Neural progenitor cell (in vitro differentiated cells): ENCODE measurements around the gene STX17.

ENCODE experiments used
- CTCF ChIP-seq: fragments of 200-600 bp; sonication (generic); IDR thresholded peaks from 2 replicates; pipeline ENCODE4 v1.5.1; 2017; ENCODE audit warnings: antibody characterized with exemption, mild to moderate bottlenecking
- EZH2 ChIP-seq: fragments of 200-600 bp; sonication (generic); IDR thresholded peaks from 2 replicates; pipeline ENCODE4 v1.6.1; 2017; ENCODE audit warnings: antibody characterized with exemption, mild to moderate bottlenecking, moderate library complexity
- EZH2phosphoT487 ChIP-seq: fragments of 200-600 bp; sonication (generic); IDR thresholded peaks from 2 replicates; pipeline ENCODE4 v1.6.1; 2017; ENCODE audit warnings: antibody characterized with exemption

- TF ChIP-seq CTCF (no peak), EZH2 (no peak), EZH2phosphoT487 (no peak)
Observed at GRCh38 chr9:99954819-99955218, 48.4 kb downstream of the STX17 start.
